Suprapubic skin (tissue), 4 donors: ENCODE data around the gene STEAP4. TPM values are rescaled to one million over a fixed set of nuclear protein-coding genes. Genes with fewer than 3 reads are reported as not detected.

Experiments used
- DNase-seq, 2 donors: peaks; one replicate each; pipeline ENCODE4 v3.0.0-alpha.2; 2019; ENCODE audit warnings: low spot score in 2 of 2
- H3K27ac ChIP-seq: fragments of 200-600 bp; sonication (generic); one replicate; pipeline ENCODE4 v1.5.1; 2019
- H3K27me3 ChIP-seq: fragments of 200-600 bp; sonication (generic); one replicate; pipeline ENCODE4 v1.5.1; 2019
- H3K36me3 ChIP-seq: fragments of 200-600 bp; sonication (generic); one replicate; pipeline ENCODE4 v1.5.1; 2019
- H3K4me1 ChIP-seq: fragments of 200-600 bp; sonication (generic); one replicate; pipeline ENCODE4 v1.5.1; 2019
- H3K4me3 ChIP-seq: fragments of 200-600 bp; sonication (generic); one replicate; pipeline ENCODE4 v1.5.1; 2019; ENCODE audit warnings: mild to moderate bottlenecking
- H3K9me3 ChIP-seq: fragments of 200-600 bp; sonication (generic); one replicate; pipeline ENCODE4 v1.5.1; 2019
- EP300 ChIP-seq: sonication (generic); formaldehyde crosslinking; IDR thresholded peaks from one replicate; pipeline ENCODE4 v1.6.1; 2017; ENCODE audit warnings: antibody characterized with exemption
- POLR2A ChIP-seq, 2 donors: fragments of 450-650 bp; IDR thresholded peaks; one replicate each; pipeline ENCODE4 v1.6.1; 2017; ENCODE audit warnings: antibody characterized with exemption in 2 of 2, mild to moderate bottlenecking in 2 of 2, moderate library complexity in 2 of 2
- POLR2AphosphoS5 ChIP-seq, 3 donors: sonication (generic); formaldehyde crosslinking; IDR thresholded peaks; one replicate each; pipeline ENCODE4 v1.6.1; 2017; ENCODE audit warnings: antibody characterized with exemption in 3 of 3
- WGBS: methylation state at CpG from one replicate; pipeline ENCODE4 v1.1.5; 2018; 5-methylcytosine and 5-hydroxymethylcytosine counted together
- total RNA-seq, 4 donors: library from RNA; depleted of rRNA; stranded (reverse); fragments of >200 nt; gene quantifications; one replicate each; pipeline ENCODE4 v1.1.0, GENCODE V29; 2016
- TF ChIP-seq, protein P1 (sequence below), 2 donors: fragments of 200-600 bp in 1 of 2; fragments of 450-650 bp in 1 of 2; sonication (generic) in 1 of 2; IDR thresholded peaks; one replicate each; pipeline ENCODE4 v1.5.1; 2016 to 2019; ENCODE audit warnings: antibody characterized with exemption in 2 of 2, mild to moderate bottlenecking in 1 of 2, moderate library complexity in 1 of 2

Gene STEAP4
- total RNA-seq, 4 donors from 2014 or later = 19.3 to 33.0 (median 24.2) TPM

DNA sequence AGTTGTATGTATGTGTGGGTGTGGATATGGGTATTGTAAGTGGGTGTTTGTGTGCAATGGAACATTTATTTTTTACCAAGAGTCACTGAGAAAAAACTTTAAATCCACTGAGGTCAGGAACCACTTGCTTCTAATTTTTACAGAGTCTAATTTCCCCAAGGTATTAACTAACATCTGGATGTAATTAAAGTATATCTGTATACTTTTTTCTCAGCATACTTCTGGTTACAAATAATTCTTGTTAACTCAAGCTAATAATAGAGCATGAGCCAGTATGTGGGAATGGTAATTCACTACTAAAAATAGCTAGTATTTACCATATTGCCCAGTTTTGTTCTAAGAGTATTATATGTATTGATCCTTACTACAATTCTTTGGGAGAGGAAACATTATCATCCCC is 24.6 kb upstream of the STEAP4 start:
- no peaks in the 10 kb centered on the region for H3K36me3 ChIP-seq
- TF ChIP-seq POLR2AphosphoS5 (IDR thresholded peaks at IDR 0.05) (no peak), EP300 (no peak), POLR2A (IDR thresholded peaks at IDR 0.05) (no peak)
- TF ChIP-seq, protein P1, sequence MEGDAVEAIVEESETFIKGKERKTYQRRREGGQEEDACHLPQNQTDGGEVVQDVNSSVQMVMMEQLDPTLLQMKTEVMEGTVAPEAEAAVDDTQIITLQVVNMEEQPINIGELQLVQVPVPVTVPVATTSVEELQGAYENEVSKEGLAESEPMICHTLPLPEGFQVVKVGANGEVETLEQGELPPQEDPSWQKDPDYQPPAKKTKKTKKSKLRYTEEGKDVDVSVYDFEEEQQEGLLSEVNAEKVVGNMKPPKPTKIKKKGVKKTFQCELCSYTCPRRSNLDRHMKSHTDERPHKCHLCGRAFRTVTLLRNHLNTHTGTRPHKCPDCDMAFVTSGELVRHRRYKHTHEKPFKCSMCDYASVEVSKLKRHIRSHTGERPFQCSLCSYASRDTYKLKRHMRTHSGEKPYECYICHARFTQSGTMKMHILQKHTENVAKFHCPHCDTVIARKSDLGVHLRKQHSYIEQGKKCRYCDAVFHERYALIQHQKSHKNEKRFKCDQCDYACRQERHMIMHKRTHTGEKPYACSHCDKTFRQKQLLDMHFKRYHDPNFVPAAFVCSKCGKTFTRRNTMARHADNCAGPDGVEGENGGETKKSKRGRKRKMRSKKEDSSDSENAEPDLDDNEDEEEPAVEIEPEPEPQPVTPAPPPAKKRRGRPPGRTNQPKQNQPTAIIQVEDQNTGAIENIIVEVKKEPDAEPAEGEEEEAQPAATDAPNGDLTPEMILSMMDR (IDR thresholded peaks at IDR 0.05) = no peak
- H3K4me1 ChIP-seq = no peaks in the 10 kb centered on the region
- H3K27me3 ChIP-seq = no peaks in the 10 kb centered on the region
- H3K27ac ChIP-seq = no peak overlapping the region
- H3K4me3 ChIP-seq = no peak overlapping the region
- H3K9me3 ChIP-seq = no peaks in the 10 kb centered on the region
- DNase-seq = no peak

DNA sequence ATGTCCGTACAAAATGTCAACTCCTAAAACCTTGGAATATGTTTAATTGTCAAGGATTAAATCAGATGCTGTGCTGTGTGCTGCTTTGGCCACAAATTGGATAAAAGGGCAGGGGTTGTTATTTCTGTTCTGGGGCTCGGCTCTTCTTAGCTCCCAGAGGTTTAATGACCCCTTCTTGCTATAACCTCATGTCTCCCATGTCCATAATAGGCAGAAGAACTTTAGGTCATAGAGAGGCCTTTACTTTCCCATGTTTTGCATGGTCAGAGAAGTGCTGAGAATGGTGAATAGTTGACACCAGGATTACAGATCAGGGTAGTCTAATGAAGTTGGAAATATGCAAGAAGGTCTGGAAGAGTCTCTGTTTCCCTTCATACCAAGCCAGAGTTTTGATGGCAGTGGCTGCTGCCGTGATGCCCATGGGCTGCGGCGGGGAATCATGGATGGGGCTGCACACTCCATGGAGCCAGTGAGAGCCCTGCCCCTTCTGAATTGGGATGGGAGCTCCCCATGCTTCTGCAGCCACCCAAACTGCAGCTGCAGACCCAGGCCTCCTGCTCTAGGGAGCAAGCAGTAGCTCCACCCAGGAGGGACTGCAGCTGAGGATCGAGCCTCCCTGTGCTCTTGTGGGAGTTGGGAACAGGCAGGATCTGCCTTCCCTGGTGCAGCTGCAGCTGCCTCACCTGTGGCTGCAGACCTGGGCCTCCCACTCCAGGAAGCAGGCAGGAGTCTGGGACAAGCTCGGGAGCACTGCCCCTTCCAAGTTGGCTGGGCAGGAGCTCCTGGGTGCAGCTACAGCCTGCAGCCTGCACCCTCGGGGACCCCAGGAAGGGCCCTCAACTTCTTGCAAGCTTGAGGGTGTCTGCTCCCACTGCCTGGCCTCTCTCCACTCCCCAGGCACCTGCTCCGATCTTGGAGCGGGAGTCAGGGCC is 23.1 kb upstream of the STEAP4 start:
- Histone ChIP-seq H3K9me3 (no peaks in the 10 kb centered on the region), H3K4me3 (no peak overlapping the region), H3K27ac (peak overlapping the region; percentile 34), H3K4me1 (no peaks in the 10 kb centered on the region), H3K36me3 (no peaks in the 10 kb centered on the region), H3K27me3 (no peaks in the 10 kb centered on the region)
- no peak for DNase-seq
- WGBS = 73% methylated on average over 5 of the region's 10 CpGs
- no peak for TF ChIP-seq EP300
- TF ChIP-seq POLR2AphosphoS5 (IDR thresholded peaks at IDR 0.05) = no peak
- TF ChIP-seq, protein P1 (IDR thresholded peaks at IDR 0.05) = no peak
- no peak for TF ChIP-seq POLR2A (IDR thresholded peaks at IDR 0.05)

DNA sequence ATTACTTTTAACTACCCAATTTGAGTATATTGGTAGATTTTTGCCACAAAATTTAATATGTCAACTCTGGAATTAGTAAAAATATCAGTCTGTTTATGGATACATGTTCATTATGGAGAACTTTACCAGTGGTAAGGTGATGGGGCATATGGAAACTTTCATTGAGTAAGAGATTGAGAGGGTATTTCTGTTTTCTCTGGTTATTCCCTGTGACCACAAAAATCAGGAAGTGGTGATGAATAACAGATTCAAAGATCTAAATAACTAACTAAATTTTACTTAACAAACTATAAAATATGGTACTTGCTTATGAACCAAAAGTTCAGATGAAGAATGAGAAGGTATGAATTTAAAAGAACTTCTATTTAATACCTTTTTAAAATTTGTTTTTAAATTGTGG is 22.1 kb upstream of the STEAP4 start:
- Histone ChIP-seq H3K27ac (no peak overlapping the region), H3K27me3 (no peaks in the 10 kb centered on the region), H3K36me3 (no peaks in the 10 kb centered on the region), H3K9me3 (no peaks in the 10 kb centered on the region), H3K4me3 (no peak overlapping the region), H3K4me1 (no peaks in the 10 kb centered on the region)
- TF ChIP-seq, protein P1 (IDR thresholded peaks at IDR 0.05) = no peak
- no peak for TF ChIP-seq POLR2A (IDR thresholded peaks at IDR 0.05)
- no peak for TF ChIP-seq POLR2AphosphoS5 (IDR thresholded peaks at IDR 0.05)
- TF ChIP-seq EP300 = no peak
- DNase-seq = no peak

DNA sequence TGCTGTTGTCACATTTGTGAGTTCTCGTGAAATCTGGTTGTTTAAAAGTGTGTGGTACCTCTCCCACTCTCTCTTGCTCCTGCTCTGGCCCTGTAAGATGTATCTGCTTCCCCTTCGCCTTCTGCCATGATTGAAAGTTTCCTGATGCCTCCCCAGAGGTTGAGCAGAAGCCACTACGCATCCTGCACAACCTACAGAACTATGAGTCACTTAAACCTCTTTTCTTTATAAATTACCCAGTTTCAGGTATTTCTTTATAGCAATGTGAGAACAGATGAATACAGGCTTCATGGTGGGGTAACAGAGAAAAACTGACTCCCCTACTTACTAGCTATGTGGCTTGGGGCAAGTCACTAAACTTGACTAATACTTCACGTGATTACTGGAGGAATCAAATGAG is 18.0 kb upstream of the STEAP4 start:
- WGBS = 96% methylated on average over 4 of the region's 4 CpGs
- no peak for DNase-seq
- Histone ChIP-seq H3K4me3 (no peak overlapping the region), H3K9me3 (no peaks in the 10 kb centered on the region), H3K4me1 (peaks cover 15% of the 10 kb centered on the region), H3K27me3 (no peaks in the 10 kb centered on the region), H3K27ac (no peak overlapping the region), H3K36me3 (no peaks in the 10 kb centered on the region)
- TF ChIP-seq EP300 = no peak
- TF ChIP-seq, protein P1 (IDR thresholded peaks at IDR 0.05) = no peak
- no peak for TF ChIP-seq POLR2AphosphoS5 (IDR thresholded peaks at IDR 0.05)
- no peak for TF ChIP-seq POLR2A (IDR thresholded peaks at IDR 0.05)

DNA sequence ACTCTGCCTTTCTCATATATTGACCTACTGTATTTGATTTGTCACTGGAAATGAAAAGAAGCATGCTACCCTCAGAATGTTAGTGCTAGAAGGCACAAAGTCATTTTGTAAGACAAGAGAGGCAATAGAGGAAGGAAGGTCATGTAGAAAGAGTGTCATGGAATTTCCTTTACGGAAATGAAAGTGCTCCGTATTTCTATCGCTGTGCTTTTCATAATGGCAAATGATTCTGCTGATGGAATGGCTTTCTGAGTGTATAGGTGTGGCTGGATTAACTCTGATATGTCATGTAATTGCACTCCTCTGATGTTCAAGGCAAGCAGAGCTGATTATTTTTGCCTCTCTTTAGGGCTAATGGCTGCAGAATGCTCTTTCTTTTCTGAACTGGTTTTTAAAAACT is 15.5 kb upstream of the STEAP4 start:
- Histone ChIP-seq H3K27ac (peak overlapping the region; percentile 14), H3K4me3 (no peak overlapping the region)

More for the DNA sequence above, 15.5 kb upstream of the STEAP4 start:
- no peak for TF ChIP-seq POLR2A (IDR thresholded peaks at IDR 0.05)
- TF ChIP-seq, protein P1 (IDR thresholded peaks at IDR 0.05) = no peak
- TF ChIP-seq POLR2AphosphoS5 (IDR thresholded peaks at IDR 0.05) = no peak
- no peak for TF ChIP-seq EP300
- Histone ChIP-seq H3K36me3 (no peaks in the 10 kb centered on the region), H3K27me3 (no peaks in the 10 kb centered on the region), H3K9me3 (no peaks in the 10 kb centered on the region), H3K4me1 (peaks cover 20% of the 10 kb centered on the region)
- no peak for DNase-seq
- WGBS = 26% methylated on average over 3 of the region's 3 CpGs
